Right renal pelvis (tissue), 4 donors: ENCODE data around the gene LIMCH1. TPM values are rescaled to one million over a fixed set of nuclear protein-coding genes. Genes with fewer than 3 reads are reported as not detected.
"Not testable (repeated sequence)": the region's sequence is repeated elsewhere in the genome, so short reads cannot be mapped to it uniquely, and the experiment has no call there.

Experiments used
- DNase-seq, 4 donors: peaks; one replicate each; pipeline ENCODE4 v3.0.0-alpha.2; 2013; ENCODE audit warnings: low read depth in 4 of 4, low spot score in 3 of 4, missing footprints in 1 of 4
- polyA plus RNA-seq, 4 donors: library from polyadenylated mRNA; unstranded; fragments of 120-200 nt; gene quantifications; one replicate each; pipeline ENCODE4 v1.2.1, GENCODE V29; 2013; ENCODE audit not compliant: insufficient read length in 4 of 4

Gene LIMCH1
- polyA plus RNA-seq, 4 donors, result 91.1 to 139 (median 114) TPM

DNA sequence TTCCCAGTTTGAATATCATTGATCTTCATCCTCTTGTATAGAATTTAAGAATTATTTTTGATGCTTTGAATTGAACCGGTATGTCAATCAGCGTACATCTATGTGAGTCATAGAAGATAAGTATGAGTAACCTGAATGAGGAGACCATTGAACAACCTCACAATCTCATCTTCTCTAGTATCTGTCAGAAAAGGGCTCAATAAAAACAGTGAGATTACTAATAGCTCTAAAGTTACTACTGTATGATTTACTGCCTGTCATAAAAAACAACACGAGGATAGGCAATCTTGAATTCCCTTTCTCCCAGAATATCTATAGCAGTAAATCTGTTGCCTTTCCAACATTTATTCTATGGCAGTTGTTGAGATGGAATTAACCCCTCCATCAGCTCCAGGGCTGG is 174.5 kb downstream of the LIMCH1 start:
- DNase-seq, result no peak

DNA sequence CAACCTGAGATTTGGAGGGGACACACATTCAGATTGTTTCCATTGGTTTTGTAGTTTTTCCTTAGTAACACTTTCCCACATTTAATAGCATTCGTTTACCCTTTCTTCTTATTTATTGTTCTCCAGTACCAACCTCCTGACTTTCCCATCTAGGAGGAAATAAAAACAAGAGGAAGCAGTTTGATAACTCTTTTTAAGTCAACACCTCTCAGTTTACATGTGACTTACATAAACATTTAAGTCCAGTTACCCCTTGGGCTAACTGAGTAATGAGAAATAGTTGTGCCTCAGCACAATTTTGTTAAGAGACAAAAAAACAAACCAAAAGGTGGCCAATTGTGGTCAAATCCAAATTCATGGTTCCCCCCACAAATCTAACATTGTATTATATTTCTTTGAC is 175.8 kb downstream of the LIMCH1 start:
- no peak for DNase-seq

DNA sequence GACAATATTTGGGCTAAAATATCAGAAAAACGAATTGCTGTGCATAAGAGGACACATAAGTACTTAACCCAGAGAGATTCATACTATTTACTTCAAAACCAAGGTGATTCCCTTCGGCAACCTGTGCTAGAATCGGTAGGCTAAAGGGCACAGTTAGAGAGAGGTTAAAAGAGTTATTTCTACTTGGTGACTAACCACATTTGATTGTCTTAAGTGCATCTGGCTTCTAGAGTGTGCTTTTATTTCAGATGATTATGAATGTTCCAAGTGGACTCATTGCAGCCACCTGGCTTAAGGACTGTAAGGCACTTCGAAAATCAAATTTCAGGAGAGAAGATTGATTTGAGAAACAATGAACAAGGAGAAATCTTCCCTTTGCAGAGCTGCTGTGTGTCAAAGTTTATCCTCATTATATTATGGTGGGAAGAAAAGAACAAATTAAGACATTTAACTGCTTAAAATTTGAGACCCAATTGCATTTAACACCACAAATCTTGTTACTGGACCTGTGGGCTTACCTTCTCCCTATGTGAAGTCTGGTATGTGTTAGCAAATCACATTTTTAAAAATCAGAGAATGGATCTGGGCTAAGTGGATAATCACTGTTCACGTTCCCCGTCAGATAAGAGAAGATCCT is 176.5 kb downstream of the LIMCH1 start:
- DNase-seq, result no peak

DNA sequence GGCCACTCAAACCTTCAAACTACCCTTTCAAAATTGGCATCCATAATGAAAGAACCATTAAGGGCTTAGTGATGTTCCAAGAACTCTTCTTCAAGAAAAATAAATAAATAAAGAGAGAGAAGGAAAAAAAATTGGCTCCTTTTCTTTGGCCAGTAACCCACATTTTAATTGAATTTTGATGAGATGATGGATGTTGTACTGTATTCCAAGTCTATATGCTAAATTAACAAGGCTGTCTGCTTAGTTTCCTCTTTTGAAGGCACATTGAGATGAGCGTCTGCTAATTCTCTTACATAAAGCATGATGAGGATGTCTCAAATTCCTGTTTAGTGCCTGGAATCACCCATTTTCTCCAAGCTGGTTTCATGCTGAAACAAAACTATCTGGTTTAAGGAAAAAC is 177.2 kb downstream of the LIMCH1 start:
- no peak for DNase-seq

DNA sequence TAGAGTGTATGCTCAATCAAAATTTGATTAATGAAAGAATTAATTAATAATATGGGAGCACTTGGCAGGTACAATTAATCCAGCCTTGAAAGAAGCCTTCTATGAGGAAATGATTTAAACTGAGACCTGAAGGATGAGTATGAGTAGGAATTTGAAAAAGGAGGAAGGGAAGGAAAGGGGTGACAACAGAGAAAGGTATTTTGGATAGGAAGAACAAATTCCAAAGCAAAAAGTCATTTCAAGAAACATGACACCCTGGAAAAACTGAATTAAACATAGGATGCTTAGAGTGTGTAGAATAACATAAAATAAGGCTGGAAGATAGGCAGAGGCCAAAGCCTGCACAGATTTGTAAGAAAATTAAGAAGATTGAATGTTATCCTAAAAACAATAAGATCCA is 180.9 kb downstream of the LIMCH1 start:
- DNase-seq, result no peak

DNA sequence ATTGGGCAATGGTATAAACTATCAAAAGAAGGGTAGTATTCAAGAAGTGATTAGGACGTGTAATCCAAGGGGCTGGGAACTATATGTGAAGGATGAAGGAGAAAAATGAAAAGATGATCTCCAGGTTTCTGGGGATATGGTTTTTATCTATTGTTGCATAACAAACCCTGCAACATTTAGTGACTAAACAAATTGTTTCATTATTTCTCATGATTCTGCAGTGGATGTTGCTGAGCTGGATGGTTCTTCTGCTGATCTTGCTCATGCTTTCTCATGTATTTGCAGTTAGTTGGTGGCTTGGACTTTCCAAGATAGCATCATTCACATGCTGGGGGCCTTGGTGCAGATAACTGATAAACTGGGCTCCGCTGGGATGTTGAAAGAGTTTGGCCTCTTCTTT is 181.5 kb downstream of the LIMCH1 start:
- no peak for DNase-seq

DNA sequence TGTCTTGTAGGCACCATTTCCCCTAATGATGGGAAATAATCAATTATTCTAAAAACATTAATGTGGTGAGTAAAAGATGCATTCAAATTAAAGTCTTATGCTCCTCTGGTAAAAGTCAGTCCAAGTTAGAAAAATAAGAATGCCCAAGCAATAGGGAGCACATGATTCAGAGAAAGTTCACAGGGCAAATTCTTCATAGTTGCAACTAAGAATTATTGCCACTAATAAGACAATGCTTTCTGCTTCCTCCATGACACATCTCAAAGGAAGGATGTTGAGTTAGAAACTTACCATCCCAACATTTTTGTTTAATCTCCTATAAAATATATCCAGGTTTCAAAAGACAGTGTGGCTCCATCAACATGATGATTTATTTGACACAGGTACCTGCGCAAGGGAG is 184.2 kb downstream of the LIMCH1 start:
- no peak for DNase-seq

DNA sequence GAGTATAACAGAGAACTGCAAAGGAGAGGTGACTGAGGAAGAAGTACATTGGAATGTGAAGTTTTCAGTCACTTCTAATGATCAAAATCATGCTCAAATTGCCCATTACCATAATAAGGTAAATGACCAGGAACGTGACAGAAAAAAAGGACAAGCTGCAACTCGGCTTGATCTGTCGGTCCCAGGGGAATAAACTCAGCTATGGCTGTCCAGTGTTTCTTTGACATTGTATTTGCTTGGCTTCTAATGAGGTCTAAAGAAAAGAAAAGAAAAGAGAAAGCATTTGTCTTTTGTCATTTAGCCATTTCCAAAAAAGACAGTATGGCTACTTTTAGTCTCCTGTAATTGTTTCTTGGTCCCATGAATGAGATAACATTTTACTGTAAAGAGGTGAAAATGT is 185.3 kb downstream of the LIMCH1 start:
- DNase-seq, result no peak

DNA sequence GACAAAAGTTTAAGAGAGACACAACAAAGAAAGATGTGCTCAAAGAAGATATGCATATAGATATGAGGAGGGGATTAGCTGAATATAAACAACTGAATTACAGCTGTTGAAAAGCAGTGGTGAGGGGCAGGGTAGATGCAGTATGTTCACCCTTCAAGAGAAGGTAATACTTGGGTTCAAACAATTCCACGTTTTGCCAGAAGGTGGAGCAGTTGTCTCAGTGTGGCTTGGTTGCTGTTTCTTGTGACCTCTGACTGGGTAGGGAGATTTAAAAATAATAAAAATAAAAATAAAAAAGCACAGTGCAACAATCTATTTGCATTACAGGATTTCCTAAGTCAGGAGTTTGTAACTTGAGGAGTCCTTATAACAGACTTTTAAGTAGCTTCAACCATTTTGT is 187.3 kb downstream of the LIMCH1 start:
- DNase-seq, result no peak

DNA sequence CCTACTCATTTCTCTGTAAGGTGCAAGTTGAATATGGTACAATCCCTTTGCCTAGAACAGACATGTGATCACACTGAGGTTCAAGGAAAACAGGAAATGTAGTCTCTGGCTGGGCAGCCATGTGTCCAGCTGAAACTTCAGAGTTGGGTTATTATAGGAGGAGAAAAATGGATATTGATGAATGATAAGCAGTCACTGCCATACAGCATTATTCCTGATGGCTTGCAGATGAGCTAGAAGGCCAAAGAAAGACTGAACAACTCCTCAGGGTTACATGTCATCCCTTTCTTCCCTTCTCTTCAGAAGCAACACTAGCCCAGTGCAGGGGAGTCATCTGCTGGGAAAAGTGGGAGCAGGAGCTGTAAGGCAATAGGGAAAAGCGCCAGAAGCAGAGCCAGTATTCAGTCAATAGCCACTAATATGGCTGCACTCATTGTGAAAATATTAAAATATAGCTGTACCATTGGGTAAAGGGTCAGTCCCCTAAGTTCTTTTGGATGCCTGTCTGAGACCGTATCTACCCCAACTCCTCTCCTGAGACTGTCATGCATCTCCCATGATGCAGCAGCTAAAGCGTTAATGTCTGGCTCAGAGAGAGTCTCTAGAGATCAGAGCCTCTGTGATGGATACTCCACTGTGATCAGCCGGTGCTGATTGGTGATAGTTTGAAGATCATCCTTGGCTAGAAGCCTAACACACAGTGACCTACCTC is 190.1 kb downstream of the LIMCH1 start:
- DNase-seq, result no peak

DNA sequence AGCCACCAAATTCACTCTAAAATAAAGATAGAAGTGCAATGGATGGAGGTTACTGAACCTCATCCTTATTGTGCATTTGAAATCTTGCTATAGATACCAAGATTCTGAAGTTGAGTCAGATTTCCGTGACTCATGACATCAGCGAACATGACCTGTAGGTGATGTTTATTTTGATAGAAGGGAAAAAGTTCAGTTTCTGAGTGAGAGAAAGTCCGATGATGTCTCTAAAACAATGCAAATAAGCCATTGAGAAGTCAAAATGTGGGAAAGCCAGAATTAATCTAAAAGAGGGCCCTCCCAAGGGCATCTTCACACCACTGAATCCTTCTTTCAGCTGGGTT is 190.6 kb downstream of the LIMCH1 start:
- no peak for DNase-seq

DNA sequence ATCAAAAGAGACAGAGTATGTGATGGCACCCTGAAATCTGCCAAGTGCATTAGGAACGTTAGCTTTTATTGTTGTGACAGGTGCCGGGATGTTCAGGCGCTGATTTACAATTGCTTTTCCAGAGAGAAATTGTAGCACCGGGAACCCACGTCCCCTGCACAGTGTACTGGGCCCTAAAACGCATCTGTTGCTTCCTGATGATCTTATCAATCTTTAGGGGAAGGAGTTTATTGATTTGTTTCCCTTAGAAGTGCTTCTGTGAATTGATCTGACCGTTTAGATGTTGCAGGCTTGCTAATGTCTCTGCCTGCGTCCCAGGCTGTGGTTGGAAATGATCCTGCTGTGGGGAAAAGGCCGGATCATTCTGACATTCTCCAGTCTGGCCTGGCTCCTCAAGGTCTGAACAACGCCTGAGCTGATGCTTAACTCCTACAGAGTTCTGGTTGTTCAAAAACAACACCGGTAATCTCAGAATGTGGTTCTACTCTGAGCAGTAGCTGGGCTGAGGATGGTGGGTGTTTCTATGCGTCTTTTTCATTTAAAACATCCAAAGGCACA is 193.7 kb downstream of the LIMCH1 start:
- DNase-seq, result no peak

DNA sequence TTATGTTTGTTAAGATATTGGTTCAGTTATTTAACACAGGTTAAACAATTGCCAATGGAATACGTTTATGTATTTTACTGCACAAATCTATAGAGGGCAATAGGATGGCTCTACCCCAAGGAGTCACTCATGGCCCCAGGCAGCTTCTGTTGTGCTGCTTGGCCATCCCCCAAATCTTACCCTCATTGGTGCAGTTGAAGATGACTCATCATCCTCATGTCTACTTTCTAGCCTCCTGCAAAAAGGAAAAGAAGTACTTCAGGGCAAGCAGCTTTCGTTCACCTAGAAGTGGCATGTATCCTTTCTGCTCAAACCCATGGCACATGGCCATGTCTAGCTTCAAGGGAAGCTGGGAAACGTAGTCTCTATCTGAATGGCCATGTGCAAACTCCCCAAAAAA is 196.4 kb downstream of the LIMCH1 start:
- no peak for DNase-seq

DNA sequence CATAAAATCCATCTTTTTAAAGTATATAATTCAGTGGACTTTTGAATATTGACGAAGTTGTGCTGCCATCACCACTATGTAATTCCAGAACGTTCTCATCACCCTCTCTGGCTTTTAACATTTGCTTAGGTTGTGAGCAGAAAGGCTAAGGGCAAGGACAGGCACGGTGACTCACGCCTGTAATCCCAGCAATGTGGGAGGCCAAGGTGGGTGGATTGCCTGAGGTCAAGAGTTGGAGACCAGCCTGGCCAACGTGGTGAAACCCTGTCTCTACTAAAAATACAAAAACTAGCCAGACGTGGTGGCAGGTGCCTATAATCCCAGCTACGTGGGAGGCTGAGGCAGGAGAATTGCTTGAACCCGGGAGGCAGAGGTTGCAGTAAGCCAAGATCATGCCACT is 199.5 kb downstream of the LIMCH1 start:
- not testable (repeated sequence) for DNase-seq

DNA sequence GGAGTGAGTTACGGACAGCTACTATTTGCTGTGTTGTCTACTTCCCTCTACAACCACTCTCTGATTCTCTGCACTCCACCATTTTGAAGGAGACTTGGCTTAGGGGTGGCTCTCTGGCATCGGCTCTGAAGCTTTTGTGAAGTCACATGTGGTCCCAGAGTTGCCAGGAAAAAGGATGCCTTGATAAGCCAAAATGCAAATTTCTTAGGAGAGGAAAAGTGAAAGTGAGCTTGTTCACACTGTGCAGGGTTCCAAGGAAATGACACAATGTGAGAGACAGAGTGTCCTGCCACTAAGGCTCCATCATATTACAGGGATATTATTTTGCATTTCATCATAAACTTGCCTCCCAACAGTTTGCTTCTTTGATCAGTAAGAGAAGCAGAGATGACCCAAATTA is 203.4 kb downstream of the LIMCH1 start:
- no peak for DNase-seq

DNA sequence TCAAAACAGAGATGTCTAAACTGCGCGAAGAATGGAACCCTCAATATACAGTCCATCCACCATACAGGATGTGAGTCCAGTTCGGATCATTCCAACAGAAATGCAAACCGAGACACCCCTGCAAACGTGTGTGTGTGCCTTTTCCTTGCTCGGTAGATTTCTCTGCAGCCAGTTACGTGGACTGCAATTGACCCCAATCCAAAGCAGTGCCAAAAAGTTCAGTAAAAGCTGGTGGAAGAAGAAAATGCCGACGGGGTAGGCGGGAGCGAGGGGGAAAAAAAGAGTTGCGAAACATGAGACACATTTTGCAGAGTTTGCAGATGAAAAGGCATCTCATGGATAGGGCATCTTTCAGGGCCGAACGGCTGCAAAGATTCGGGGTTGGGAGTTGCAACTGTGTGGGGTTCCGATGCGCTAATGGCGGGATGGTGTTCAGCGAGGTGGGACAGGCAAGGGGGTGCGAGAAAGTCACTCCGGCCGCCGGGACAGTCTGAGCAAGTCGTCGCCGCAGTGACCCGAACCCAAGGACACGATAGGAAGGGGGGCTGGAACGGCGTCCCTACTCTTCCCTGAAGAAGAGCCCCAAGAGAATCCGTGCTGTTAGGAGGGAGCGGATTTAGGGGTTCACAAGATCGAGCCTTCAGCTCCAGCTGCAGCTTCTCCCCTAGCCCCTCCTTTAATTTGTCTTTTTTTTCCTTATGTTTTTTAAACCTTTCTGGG is 206.8 kb downstream of the LIMCH1 start:
- no peak for DNase-seq

DNA sequence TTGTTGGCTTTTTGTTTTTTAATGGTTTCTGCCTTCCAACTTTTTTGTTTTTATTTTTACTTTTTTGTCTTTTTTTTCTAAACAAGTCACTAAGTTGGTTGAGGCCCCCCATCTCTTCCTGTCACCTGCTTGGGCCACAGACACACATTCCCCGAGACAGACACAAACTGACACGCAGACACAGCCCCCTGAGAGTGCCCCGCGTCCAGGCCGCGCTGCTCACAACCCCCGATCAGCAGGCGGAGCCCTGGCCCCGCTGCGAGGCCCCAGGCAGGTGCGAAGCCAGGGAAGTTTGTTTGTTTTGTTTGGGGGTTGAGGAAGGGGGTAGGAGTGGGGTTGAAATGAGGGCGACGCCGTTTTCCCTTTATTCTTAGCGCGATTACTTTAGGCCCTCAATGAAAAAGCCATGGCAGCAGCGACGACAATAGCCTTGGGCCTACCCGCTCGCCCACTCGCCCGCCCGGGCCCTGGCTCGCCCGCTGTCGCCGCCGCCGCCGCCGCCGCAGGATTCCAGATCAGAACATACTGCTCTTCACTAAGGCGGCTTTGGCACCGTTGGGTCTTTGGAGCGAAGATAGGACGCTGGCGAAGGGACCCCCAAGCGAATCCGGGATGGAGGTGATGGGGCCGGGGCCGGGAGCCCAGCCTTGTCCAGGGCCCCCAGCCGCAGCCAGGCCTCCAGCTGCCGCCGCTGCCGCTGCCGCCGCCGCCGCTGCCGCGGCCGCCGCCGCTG is 207.5 kb downstream of the LIMCH1 start:
- no peak for DNase-seq

DNA sequence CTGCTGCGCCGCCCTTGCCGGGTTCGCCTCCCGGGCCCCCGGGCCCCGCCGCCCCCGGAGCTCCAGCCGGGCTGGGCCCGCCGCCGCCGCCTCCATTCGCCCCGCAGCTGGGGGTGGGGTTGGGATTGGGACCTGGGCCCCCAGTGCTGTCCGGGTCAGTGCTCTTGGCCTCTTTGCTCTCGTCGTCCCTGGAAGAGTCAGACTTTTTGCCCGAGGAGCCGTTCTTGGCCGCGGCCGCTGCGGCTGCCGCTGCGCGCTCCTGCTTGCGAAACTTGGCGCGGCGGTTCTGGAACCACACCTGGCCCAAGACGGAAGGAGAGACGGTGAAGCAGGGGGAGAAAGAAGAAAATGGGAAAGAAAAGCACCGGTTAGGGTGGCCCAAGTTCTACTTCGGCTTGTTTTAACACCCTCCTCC is 208.1 kb downstream of the LIMCH1 start:
- no peak for DNase-seq

DNA sequence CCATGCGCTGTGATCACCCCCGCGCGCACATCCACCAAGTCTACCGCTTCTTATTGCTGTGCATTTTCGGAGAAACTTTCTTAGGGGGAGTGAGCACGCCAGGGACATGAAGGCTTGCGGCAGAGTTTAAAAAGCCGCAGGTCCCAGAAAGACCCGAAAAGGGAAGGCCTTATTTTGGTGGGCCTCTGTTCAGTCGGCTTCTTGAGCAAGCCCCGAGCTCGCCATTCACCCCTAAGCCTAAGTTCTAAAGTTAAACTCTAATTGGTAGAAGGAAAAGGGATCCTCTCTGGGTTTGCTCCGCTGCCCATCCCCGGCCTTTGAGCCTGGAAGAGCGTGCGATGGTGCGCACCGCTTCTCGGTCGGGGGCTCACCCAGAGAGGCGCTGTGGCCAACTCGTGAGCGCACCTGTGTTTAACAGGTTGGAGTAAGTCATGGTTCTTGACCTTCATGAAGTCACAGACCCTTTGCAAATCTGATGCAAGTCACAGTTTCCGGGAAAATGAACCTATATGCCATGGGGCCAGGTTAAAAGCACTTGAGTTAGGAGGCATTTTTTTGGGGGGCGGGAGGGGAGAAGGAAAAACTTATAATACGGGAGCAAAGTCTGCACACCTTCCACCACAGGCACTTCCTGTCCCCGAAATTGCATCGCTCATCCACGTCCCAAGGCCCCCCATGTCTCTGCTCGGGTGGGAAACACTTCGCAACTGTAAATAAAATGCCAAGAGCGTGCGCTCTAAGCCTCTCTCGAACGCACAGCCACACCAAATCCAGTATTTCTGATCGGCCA is 208.7 kb downstream of the LIMCH1 start:
- no peak for DNase-seq
